HG02885 (cell line): ENCODE data around the gene DOCK2.
"Not testable (repeated sequence)": the region's sequence is repeated elsewhere in the genome, so short reads cannot be mapped to it uniquely, and the experiment has no call there.

ENCODE experiments used
- ATAC-seq: cut with Tn5 transposase; IDR thresholded peaks from one replicate; pipeline ENCODE4 v1.9.1; 2021; ENCODE audit warnings: mild to moderate bottlenecking; ENCODE audit not compliant: unreplicated experiment, poor library complexity

The DOCK2 gene

GRCh38 chr5:169746147-169746694, 109.1 kb downstream of the DOCK2 start:
- peak; percentile 36 for ATAC-seq

DNA sequence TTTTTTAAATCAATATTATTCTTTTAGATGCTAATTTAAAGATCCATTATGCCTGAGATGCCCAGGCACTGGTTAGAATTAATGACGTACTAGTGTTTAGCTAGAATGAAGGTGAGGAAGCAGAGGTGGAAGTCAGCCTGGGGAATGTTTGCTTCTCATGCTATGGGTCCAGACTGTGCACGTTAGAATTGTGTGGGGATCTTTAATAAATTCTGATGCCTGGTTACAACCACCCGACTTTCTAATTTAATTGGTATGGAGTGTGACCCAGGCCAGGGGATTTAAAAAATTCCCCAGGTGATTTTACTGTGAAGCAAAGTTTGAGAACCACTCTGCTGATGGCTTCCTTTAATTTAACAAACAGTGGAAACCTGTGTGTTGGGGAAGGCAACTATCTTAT, 111.1 kb downstream of the DOCK2 start:
- no peak for ATAC-seq

DNA sequence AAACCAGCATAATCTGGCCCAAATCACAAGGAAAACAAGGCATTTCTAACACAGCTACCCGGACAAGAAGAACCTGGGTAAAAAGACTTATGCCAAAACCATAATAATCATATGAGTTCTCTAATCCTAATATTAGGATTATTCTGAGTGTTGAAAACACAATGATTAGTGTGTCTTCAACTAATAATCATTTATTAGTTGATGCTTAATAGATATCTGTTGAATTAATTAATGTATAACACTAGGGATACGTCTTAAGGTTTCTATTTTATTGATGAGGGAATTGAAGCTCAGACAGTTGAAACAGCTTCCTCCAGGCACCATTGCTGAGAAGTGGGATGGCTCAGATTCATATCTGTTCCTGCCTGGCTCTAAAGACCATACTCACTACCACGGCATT, 112.2 kb downstream of the DOCK2 start:
- ATAC-seq = no peak

GRCh38 chr5:169751490-169751889, 114.4 kb downstream of the DOCK2 start:
- ATAC-seq = no peak

- ATAC-seq = not testable (repeated sequence)
These were observed 115.5 kb downstream of the DOCK2 start for GRCh38 chr5:169752566-169752965.

- no peak for ATAC-seq
These were observed 116.7 kb downstream of the DOCK2 start for GRCh38 chr5:169753795-169754194.

DNA sequence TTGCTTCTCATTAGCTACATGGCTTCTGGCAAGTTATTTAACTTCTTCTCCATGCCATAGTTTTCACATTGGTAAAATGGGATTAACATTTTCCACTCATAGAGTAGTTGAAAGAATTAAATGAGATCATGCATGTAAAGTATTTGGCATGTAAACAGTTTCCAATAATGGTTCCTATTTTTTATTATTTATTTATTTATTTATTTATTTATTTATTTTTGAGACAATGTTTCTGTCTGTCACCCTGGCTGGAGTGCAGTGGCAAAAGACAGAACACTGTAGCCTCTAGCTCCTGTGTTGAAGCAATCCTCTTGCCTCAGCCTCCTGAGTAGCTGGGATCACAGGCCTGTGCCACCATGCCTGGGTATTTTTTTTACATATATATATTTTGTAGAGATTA, 117.7 kb downstream of the DOCK2 start:
- no peak for ATAC-seq

GRCh38 chr5:169756071-169756765, 119.1 kb downstream of the DOCK2 start:
- ATAC-seq = no peak

DNA sequence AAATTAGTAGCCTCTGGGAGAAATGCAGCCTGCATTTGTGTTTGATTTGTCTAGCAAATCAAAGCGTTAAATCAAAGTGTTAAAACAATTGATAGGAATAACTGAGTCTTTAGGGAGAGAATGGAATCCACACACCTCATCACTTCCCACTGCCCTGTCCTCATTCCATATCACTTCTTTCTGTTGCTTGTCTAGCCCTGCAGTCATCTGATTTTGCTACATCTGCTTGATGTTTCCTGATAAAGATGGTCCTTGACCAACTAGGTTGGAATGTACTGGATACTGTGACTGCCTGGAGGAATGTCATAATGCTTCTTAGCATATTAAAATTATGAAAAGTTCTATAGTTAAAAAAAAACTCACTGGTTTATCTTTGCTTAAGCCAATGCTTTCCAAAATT, 119.9 kb downstream of the DOCK2 start:
- ATAC-seq = no peak

- no peak for ATAC-seq
These were observed 121.8 kb downstream of the DOCK2 start for GRCh38 chr5:169758886-169759285.

GRCh38 chr5:169760229-169760628, 123.2 kb downstream of the DOCK2 start:
- ATAC-seq = no peak

- ATAC-seq = no peak
These were observed 125.4 kb downstream of the DOCK2 start for GRCh38 chr5:169762338-169763095.

GRCh38 chr5:169763376-169764017, 126.4 kb downstream of the DOCK2 start:
- ATAC-seq = no peak

GRCh38 chr5:169764018-169764378, 126.9 kb downstream of the DOCK2 start:
- no peak for ATAC-seq

GRCh38 chr5:169765176-169765996, 128.3 kb downstream of the DOCK2 start:
- ATAC-seq = no peak

- not testable (repeated sequence) for ATAC-seq
These were observed 129.9 kb downstream of the DOCK2 start for GRCh38 chr5:169766943-169767342.

GRCh38 chr5:169767938-169768337, 130.9 kb downstream of the DOCK2 start:
- no peak for ATAC-seq

- ATAC-seq = no peak
These were observed 131.3 kb downstream of the DOCK2 start for GRCh38 chr5:169768416-169768815.

DNA sequence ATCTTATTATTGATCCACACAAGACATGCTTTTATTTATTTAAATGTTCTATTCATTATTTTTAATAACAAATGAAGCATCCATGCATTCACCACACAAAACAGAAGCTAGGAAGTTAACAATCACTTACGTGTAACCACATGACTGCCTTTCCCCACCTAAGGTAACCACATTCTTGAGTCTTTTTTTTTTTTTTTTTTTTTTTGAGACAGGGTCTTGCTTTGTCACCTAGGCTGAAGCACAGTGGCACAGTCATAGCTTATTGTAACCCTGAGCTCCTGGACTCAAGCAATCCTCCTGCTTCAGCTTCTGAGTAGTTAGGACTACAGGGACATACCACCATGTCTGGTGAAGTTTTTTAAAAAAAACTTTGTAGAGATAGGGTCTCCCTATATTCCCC, 133.0 kb downstream of the DOCK2 start:
- ATAC-seq = no peak

DNA sequence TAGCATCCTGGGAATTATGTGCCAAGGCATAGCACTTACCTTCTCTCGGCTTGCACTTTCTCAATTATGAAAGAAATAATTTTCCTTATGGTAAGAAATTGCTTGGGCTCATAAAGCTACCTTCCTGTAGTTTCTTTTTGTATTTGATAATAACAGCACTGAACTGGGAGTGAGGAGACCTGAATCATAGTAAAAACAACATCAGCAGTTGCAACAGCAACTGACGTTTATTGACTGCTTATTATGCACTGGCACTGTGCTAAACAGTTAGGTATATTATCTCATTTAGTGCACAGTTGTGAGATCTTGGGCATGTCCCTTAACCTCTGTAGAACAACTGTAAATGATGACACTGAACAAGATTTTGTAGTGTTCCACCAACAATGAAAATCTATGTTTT, 135.2 kb downstream of the DOCK2 start:
- no peak for ATAC-seq
